DMS 273 treated with DMSO at 0.1 percent for 48 hours (cell line): Measurements from ENCODE around the gene STK40.
A peak's percentile ranks its signal among the peaks of the same experiment; 100 is the strongest.

ENCODE experiments used
- DNase-seq: peaks from one replicate; lab custom pipeline; 2025; lab: John Stamatoyannopoulos, UW

STK40 gene

DNA sequence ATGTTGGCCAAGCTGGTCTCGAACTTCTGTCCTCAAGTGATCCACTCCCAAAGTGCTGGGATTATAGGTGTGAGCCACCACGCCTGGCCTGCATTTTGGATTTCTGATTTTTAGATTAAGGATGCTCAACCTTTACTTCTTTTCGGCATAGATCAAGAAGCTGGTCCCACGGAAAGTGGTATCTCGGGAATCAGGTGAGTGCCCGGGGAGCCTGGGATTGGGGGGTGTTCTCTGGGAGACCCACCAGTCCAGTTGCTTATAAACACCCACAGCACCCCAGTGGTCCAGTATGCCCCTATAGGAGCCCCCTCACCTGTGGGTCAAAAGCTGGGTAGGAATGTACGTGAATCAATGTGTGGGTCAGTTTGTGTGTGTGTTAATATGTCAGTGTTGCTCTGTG, 76.3 kb downstream of the STK40 start:
- no peak for DNase-seq

DNA sequence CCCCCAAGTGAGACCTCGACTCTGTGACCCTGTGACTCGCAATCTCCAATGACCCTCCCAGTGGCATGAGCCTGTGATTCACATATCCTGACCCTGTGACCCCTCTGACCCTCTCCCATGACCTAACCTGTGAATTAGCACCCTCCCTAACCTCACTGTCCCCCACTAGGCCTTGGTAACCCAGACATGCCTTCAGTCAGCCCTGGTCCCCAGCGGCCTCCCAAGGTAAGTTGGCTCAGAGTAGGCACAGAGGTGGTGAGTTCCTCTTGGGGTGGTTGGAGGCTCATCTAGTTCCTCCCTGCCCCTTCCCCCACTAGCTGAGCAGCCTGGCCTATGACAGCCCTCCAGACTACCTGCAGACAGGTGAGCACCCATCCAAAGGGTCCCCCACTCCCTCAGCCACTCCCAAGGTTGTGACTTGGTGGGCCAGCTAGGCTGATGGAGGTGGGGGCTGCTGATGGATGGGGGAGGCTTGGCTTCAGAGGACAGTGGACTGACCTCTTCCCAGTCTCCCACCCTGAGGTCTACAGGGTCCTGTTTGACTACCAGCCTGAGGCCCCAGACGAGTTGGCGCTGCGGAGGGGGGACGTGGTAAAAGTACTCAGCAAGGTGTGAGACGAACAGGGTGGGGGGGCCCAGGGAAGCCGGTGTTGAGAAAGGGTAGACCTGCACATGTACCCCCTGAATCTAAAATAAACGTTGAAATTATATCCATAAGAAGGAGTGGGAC, 78.0 kb downstream of the STK40 start:
- DNase-seq = no peak

DNA sequence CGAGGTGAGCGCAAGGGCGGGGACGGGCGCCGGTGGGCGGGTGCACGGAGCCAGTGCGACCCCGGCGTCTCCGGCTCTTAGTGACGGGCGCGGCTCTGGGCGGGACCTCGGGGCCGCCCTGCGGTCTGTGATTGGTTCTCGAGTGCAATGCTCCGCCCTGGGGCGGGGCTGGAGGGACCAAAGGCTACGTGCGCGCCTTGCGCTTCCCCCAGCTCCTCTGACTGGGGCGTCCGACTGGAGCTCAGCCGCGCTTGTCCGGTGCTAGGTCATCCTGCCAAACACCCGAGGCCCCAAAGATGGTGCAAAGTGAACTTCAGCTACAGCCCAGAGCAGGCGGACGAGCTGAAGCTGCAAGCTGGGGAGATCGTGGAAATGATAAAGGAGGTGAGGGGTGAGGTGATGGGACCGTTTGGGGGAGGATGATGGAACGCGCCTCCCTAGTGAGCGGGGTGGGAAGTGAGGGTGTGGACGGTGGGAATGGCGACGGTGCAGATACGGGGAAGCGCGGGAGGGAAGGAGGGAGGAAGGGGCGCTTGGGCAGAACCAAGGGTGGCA, 78.7 kb downstream of the STK40 start:
- peak; percentile 89 for DNase-seq

DNA sequence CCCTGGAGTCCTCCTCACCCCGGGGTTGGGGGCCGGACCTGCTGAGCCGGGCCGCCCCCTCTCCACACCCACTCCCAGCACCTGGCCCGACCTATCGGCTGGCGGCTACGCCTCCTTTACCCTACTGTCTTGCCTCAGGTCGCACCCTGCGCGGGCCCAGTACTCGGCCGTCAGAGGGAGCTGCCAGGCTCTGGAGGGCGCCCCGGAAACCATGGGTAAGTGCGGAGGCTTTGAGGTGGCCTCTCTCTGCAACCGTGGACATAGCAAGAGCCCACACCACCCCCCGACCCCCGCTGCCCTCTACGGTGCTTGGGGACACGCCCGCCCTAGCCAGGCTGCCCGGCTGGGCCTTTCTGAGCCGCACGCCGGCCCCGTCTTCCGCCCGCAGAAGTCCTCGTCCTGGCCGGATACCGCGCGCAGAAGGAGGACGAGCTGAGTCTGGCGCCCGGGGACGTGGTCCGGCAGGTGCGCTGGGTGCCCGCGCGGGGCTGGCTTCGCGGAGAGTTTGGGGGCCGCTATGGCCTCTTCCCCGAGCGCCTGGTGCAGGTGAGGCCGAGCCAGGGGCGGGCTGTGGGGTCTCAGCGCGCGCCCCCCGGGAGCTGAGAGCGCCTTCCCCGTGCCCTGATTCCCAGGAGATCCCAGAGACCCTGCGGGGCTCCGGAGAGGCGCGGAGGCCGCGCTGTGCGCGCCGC, 79.4 kb downstream of the STK40 start, which contains the start of gene SH3D21:
Gene SH3D21 (plus strand): TSS at position 159 of the 692 bp plus-strand sequence. CDS start 53 bp downstream, at position 212.
- DNase-seq = no peak

DNA sequence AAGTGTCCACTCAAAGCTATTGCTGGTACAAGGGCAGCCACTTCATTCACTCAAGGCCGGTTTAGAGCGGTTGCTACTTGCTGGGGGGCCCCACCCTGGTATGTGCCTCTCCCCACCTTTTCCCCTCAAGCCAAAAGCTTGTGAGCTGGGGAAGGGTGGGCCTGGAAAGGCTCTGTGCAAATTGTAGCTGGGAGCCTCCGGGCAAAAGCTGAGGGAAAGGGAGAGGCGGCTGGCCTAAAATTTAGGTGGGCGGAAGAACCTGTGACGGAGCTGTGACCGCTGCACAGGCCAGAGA, 79.9 kb downstream of the STK40 start:
- DNase-seq = no peak

DNA sequence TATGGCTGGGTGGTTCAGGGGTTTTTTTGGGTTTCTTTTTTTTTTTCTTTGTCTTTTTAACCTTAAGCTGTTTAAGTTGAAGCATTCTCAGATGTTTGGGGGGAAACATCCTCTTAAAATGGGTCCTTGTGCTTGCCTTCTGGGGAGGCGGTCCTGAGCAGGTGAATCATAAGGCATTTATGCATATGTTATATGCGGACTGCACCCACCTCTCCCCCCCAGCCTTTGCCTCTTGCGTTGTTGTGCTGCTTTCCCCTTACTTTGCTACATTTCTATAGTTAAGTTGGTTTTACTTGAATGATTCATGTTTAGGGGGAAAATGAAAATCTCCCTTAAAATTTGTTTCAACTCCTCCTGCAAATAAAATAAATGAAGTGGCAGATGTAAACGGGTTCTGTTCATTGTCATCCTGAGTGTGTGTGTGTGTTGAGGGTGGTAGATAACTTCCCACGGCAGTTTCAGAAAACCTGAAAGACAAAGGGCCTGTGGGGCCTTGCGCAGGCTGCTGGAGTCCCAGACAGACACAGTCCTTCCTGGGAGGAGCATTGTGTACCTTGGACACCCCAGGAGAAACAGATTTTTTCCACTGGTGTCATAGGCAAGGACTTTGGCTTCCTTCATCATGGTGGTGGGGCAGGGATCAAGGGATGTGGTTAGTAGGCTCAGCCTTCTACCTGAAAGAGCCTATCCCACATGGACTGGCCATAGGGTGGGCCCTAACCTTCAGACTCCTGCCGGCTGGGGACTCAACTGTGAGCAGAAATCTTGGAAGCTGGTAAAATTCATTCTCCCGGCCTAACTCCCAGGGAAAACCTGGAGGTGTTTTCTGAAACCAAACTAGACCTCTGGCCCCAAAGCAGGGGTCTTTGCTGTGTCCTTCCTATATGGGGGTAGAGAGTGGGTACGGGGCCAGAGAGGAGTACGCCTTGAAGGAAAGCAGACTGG, 80.5 kb downstream of the STK40 start:
- no peak for DNase-seq

DNA sequence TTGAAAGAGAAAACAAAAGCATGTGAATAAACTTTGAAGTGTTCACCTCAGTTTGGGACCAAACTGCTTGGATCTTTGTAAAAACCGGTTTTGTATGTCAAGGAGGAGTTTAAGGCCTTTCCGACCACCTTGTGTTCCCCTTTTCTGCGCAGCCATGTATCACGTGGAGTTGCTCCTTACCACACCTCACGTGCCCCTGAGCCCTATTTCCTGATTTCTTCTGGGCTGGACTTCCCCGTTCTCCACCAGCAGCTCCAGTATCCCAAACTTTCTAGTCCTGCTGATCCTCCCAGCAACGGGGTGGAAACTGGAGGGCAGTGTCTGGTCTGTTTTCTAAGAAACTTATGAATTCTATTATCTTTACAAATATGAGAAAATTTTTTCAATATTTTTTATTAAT, 81.2 kb downstream of the STK40 start:
- no peak for DNase-seq

DNA sequence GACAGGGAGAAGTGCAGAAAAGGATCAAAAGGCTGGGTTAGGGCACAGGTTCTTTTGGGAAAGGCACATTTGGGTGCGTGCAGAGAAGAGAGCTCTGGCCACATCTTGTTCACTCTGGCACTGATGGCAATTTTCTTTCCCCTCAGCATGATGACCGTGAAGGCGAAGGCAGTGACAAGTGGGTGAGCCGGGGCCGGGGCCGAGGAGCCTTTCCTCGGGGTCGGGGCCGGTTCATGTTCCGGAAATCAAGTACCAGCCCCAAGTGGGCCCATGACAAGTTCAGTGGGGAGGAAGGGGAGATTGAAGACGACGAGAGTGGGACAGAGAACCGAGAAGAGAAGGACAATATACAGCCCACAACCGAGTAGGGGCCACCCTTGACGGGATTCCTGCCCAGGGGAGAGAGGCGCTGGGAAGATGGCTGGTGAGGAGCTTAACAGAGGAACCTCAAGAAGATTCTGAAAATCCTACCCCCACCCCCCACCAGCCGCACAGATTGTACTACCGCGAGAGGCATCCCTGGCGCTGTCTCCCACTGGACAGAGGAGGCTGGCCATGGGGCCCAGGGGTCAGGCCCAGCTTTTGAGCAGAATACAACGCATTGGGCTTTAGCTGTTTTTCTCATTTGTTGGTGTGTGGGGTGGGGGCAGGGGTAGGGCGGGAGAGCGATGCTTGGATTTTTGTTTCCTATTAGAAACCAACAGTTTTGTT, 81.9 kb downstream of the STK40 start:
- no peak for DNase-seq

DNA sequence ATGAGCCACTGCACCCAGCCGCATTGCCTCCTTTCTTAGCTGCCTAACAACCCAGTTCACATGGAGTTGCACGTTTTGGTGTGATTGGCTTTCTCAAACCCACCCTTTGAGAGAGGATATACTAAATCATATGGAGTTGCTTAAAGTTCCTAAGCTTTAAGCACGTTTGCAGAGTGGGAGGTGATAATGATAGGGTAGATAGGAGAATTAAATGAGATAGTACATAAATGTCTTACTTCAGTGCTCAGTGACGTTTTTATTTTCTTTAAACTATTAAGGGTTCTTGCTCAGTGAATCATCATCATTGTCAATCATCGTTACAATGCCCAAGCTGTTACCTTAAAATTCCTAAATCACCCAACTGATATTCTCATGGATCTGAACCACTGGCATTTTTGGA, 82.5 kb downstream of the STK40 start:
- no peak for DNase-seq

DNA sequence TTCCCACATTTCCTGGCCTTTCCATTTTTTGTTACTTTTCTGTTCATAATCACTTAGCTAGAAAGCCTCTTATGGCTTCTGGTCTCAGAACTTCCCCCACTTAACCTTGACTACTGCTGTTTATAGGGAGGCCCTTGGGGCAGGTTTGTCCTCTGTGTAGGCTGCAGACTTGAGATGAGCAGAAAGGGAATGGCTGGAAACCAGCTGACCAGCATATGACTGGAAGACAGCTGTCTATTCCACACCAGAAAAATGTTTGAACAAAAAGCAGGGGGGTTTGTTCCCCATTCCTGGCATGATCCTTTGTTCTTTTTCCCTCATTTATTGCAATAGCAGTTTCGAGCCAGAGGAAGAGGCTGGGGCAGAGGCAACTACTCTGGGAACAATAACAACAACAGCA, 84.5 kb downstream of the STK40 start:
- DNase-seq = no peak

DNA sequence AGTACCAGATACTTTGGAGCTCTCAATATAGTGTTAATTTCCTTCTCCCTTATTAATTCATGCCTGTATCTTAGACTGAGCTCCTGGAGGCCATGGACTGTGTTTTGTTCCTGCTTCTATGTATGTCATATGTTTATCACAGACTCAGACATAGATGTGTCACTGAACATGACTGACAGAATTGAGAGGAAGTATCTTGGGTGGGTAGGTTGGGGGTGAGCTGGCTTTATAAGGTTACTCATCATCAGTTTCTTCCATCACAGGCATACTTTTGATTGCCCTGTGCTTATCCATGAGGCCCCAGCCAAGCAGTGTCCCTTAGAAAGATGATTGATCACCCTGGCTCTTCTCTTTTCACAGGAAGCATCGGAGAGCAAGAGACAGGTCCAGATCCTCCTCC, 85.2 kb downstream of the STK40 start:
- DNase-seq = no peak

DNA sequence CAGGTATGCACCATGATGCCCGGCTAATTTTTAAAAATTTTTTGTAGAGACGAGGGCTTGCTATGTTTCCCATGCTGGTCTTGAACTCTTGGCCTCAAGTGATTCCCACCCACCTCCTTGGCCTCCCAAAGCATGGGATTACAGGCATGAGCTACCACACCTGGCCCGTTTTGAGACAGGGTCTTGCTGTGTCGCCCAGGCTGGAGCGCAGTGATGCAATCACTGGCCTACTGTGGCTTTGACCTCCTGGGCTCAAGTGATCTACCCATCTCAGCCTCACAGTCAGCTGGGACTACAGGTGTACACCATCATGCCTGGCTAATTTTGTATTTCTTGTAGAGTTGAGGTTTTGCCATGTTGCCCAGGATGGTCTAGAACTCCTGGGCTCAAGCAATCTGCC, 87.1 kb downstream of the STK40 start:
- DNase-seq = no peak

DNA sequence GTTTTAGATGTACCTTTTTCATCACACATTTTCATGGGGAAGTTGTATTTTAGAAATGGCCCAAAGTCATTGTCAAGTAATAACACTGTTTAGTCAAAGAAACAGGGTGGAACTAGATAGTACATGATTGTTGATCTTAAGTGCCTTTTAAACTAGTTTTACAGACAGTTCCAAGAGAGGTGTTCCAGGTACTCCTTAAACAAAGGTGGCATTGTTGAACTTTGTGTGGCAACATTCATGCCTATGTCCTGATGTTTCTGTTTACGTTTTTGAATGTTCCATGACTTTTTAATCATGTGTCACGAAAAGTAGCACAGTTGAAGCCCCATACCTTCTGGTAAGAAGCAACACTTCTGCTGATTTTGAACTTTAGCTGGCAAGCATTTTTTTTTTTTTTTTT, 88.7 kb downstream of the STK40 start:
- no peak for DNase-seq

DNA sequence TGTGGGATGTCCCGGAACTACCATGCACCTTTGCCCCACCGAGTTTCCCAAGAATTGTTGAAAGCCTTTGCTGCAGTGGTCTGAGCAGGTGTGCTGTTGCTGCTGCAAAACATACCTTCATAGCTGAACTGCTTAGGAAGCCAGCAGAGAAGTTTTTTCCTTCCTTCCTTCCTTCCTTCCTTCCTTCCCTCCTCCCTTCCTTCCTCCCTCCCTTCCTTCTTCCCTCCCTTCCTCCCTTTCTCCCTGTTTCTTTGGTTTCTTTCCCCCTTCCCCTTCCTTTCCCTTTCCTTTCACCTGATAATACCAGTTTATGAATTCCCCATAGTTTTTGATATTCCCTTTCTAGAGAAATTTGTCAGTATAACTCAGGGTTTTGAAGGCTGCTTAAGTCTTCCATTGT, 90.3 kb downstream of the STK40 start:
- DNase-seq = no peak
